Fibroblast of villous mesenchyme (primary cell): ENCODE results near the gene FASLG. TPM values are rescaled to one million over a fixed set of nuclear protein-coding genes. Genes with fewer than 3 reads are reported as not detected.

Experiments
- DNase-seq: peaks from one replicate; pipeline ENCODE4 v3.0.0-alpha.2; 2010; ENCODE audit warnings: low read depth
- H3K4me3 ChIP-seq: 2 replicates; pipeline ENCODE4 v1.5.1; 2011; ENCODE audit warnings: low read depth, mild to moderate bottlenecking, low read length
- CTCF ChIP-seq: IDR thresholded peaks from 2 replicates; pipeline ENCODE4 v1.5.1; 2012; ENCODE audit warnings: low read depth, mild to moderate bottlenecking, low read length; ENCODE audit not compliant: insufficient read depth
- total RNA-seq: library from RNA; depleted of rRNA; stranded (reverse); fragments of >200 nt; gene quantifications from 2 replicates; pipeline ENCODE4 v1.2.3, GENCODE V29; 2012

Gene FASLG
- total RNA-seq, 1 donor = not detected

- TF ChIP-seq CTCF = no peak
- H3K4me3 ChIP-seq = no peak overlapping the region
- no peak for DNase-seq
These were observed 17.4 kb upstream of the FASLG start for GRCh38 chr1:172641492-172641891.

GRCh38 chr1:172642970-172643369, 15.9 kb upstream of the FASLG start:
- TF ChIP-seq CTCF = no peak
- DNase-seq = no peak
- no peak overlapping the region for H3K4me3 ChIP-seq

GRCh38 chr1:172646653-172647052, 12.2 kb upstream of the FASLG start:
- no peak overlapping the region for H3K4me3 ChIP-seq
- TF ChIP-seq CTCF = no peak
- peak; percentile 75 for DNase-seq

GRCh38 chr1:172647110-172647564, 11.8 kb upstream of the FASLG start:
- no peak overlapping the region for H3K4me3 ChIP-seq
- DNase-seq = no peak
- no peak for TF ChIP-seq CTCF

- no peak for TF ChIP-seq CTCF
- no peak for DNase-seq
- no peak overlapping the region for H3K4me3 ChIP-seq
These were observed 10.9 kb upstream of the FASLG start for GRCh38 chr1:172647987-172648386.

- H3K4me3 ChIP-seq = no peak overlapping the region
- no peak for TF ChIP-seq CTCF
- peak; percentile 35 for DNase-seq
These were observed 8.3 kb upstream of the FASLG start for GRCh38 chr1:172650474-172651193.
